ENCODE measurements around the gene SLC39A8. TPM values are rescaled to one million over a fixed set of nuclear protein-coding genes. Genes with fewer than 3 reads are reported as not detected.

Gene SLC39A8
- polyA plus RNA-seq, 3 donors: 1.8 to 7.8 (median 6.1) TPM

DNA sequence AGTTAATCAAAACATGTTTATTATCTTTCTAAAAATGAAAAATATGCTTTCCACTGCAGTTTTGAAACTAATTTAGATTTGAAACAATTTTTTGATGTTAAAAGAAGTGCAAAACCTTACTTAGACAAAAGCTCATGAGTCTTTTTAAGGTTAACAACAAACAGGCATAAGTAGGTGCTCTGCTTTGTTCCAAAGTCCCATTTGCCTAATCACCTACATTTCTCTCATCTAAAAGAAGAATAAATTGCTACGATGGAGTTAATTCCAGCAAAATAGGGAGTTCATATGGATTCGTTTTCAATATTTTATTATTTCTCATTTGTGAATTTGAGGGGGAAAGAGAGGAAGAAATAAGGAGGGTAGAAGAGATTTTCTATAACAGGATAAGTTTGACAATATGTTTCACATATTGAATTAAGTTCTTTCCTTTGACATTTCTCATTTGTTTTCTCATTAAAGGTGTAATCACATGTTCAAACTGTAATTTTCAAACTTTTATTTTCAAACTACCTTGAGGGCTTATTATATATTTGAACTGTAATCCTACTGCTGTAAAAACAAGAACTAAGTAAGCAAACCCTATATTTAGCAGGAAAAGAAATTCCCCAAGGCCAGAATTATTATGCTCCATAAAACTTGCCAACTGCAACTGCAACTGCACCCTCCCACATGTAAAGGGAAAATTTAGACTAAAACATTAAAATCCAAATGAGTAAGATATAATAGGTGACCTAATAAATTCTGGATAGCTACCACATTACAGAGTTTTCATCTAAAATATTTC, 9.6 kb upstream of the SLC39A8 start:
- H3K27me3 ChIP-seq (ENCODE audit: control insufficient read depth in 2 of 2, insufficient read depth in 2 of 2, low read length in 2 of 2): no peaks in the 10 kb centered on the region
- no peaks in the 10 kb centered on the region for H3K4me1 ChIP-seq (ENCODE audit: control insufficient read depth in 1 of 2, insufficient read depth in 2 of 2, low read length in 2 of 2)
- no peak for DNase-seq
- no peak overlapping the region for H3K4me3 ChIP-seq (replicated peaks in 1 of 3; ENCODE audit: low read depth in 2 of 3, low read length in 3 of 3)
- WGBS (ENCODE audit: insufficient coverage): no CpG with 5 or more reads among the region's 2 CpGs
- no peak overlapping the region for H3K27ac Mint-ChIP-seq
- no peaks in the 10 kb centered on the region for H3K36me3 ChIP-seq (replicated peaks in 1 of 2; ENCODE audit: control insufficient read depth in 1 of 2, insufficient read depth in 2 of 2, low read length in 2 of 2)
- H3K27ac ChIP-seq (ENCODE audit: low read depth in 1 of 2, low read length in 2 of 2): no peak overlapping the region
- H3K4me3 Mint-ChIP-seq: no peak overlapping the region
- no peaks in the 10 kb centered on the region for H3K79me2 ChIP-seq (ENCODE audit: insufficient read depth, low read length)
- peaks cover 3% of the 10 kb centered on the region for H3K4me1 Mint-ChIP-seq
- H2AFZ ChIP-seq (ENCODE audit: insufficient read depth, low read depth, low read length, poor library complexity, severe bottlenecking): no peak overlapping the region
- TF ChIP-seq, protein P1, sequence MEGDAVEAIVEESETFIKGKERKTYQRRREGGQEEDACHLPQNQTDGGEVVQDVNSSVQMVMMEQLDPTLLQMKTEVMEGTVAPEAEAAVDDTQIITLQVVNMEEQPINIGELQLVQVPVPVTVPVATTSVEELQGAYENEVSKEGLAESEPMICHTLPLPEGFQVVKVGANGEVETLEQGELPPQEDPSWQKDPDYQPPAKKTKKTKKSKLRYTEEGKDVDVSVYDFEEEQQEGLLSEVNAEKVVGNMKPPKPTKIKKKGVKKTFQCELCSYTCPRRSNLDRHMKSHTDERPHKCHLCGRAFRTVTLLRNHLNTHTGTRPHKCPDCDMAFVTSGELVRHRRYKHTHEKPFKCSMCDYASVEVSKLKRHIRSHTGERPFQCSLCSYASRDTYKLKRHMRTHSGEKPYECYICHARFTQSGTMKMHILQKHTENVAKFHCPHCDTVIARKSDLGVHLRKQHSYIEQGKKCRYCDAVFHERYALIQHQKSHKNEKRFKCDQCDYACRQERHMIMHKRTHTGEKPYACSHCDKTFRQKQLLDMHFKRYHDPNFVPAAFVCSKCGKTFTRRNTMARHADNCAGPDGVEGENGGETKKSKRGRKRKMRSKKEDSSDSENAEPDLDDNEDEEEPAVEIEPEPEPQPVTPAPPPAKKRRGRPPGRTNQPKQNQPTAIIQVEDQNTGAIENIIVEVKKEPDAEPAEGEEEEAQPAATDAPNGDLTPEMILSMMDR (IDR thresholded peaks at IDR 0.05): no peak
- H3K36me3 Mint-ChIP-seq: no peaks in the 10 kb centered on the region
- no peak overlapping the region for H3K9ac ChIP-seq (ENCODE audit: insufficient read depth, low read length, poor library complexity, severe bottlenecking)
- H3K9me3 Mint-ChIP-seq: peaks cover 0 to 4% (median 0%) of the 10 kb centered on the region in 7 donors
- H4K20me1 ChIP-seq (ENCODE audit: insufficient read depth, low read length): no peaks in the 10 kb centered on the region
- H3K9me3 ChIP-seq (replicated peaks in 1 of 2; ENCODE audit: control insufficient read depth in 1 of 2, insufficient read depth in 1 of 2, low read length in 2 of 2): no peaks in the 10 kb centered on the region
- intact Hi-C loops (cut with micrococcal nuclease): no loop called here
- H3K27me3 Mint-ChIP-seq (ENCODE audit: low read depth in 3 of 3): peaks cover 0 to 1% (median 1%) of the 10 kb centered on the region in 3 donors
- H3K4me2 ChIP-seq (replicated peaks; ENCODE audit: extremely low read depth, low read length, poor library complexity, severe bottlenecking): no peak overlapping the region

DNA sequence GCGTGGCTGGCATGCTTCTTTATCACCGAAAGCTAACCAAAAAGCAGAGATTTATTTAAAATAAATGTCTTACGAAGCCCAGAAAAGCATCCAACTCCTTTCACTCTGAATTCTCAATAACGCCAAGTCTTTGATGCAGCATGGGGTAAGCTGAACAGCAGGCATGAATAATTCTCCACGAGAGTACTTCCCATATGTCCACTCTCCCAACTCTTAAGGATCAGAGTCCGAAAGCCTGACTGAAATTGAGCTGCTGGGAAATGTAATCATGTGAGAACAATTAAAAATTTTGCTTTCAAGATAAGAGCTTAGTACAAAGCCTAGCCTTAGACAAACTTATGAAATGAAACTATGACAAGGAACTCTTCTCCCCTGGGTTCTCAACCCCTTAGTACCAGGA, 7.5 kb upstream of the SLC39A8 start:
- Histone ChIP-seq H3K9ac (ENCODE audit: insufficient read depth, low read length, poor library complexity, severe bottlenecking) (no peak overlapping the region), H2AFZ (ENCODE audit: insufficient read depth, low read depth, low read length, poor library complexity, severe bottlenecking) (no peak overlapping the region), H3K79me2 (ENCODE audit: insufficient read depth, low read length) (no peaks in the 10 kb centered on the region), H3K27ac (ENCODE audit: low read depth in 1 of 2, low read length in 2 of 2) (no peak overlapping the region), H3K36me3 (replicated peaks in 1 of 2; ENCODE audit: control insufficient read depth in 1 of 2, insufficient read depth in 2 of 2, low read length in 2 of 2) (no peaks in the 10 kb centered on the region), H3K4me3 (replicated peaks in 1 of 3; ENCODE audit: low read depth in 2 of 3, low read length in 3 of 3) (no peak overlapping the region), H3K4me1 (ENCODE audit: control insufficient read depth in 1 of 2, insufficient read depth in 2 of 2, low read length in 2 of 2) (no peaks in the 10 kb centered on the region), H3K27me3 (ENCODE audit: control insufficient read depth in 2 of 2, insufficient read depth in 2 of 2, low read length in 2 of 2) (no peaks in the 10 kb centered on the region), H3K9me3 (replicated peaks in 1 of 2; ENCODE audit: control insufficient read depth in 1 of 2, insufficient read depth in 1 of 2, low read length in 2 of 2) (no peaks in the 10 kb centered on the region), H3K4me2 (replicated peaks; ENCODE audit: extremely low read depth, low read length, poor library complexity, severe bottlenecking) (no peak overlapping the region), H4K20me1 (ENCODE audit: insufficient read depth, low read length) (no peaks in the 10 kb centered on the region)
- no peak overlapping the region for H3K4me3 Mint-ChIP-seq
- peaks cover 3% of the 10 kb centered on the region for H3K4me1 Mint-ChIP-seq
- H3K27ac Mint-ChIP-seq: no peak overlapping the region
- H3K9me3 Mint-ChIP-seq: peaks cover 0 to 4% (median 0%) of the 10 kb centered on the region in 7 donors
- 100% methylated on average over 1 of the region's 6 CpGs for WGBS (ENCODE audit: insufficient coverage)
- TF ChIP-seq, protein P1 (IDR thresholded peaks at IDR 0.05): no peak
- intact Hi-C loops (cut with micrococcal nuclease): no loop called here
- peaks cover 1% of the 10 kb centered on the region in 3 donors for H3K27me3 Mint-ChIP-seq (ENCODE audit: low read depth in 3 of 3)
- DNase-seq: no peak
- no peaks in the 10 kb centered on the region for H3K36me3 Mint-ChIP-seq

Data from CD14-positive monocyte (primary cell).